Right atrium auricular region (tissue), 2 donors: ENCODE measurements around the gene ARHGDIB. TPM values are rescaled to one million over a fixed set of nuclear protein-coding genes. Genes with fewer than 3 reads are reported as not detected.
A peak's percentile ranks its signal among the peaks of the same experiment; 100 is the strongest.

Source experiments
- DNase-seq: peaks from one replicate; pipeline ENCODE4 v3.0.0-alpha.2; 2019; ENCODE audit warnings: low spot score
- H3K27ac ChIP-seq, 2 donors: fragments of 200-600 bp; sonication (generic); 1 replicate in 1 of 2; 2 replicates in 1 of 2; pipeline ENCODE4 v1.5.1; 2016 to 2019
- H3K27me3 ChIP-seq, 2 donors: fragments of 200-600 bp; sonication (generic); one replicate each; pipeline versions ENCODE4 v1.5.1 to v1.6.0; 2017 to 2019
- H3K36me3 ChIP-seq: fragments of 200-600 bp; sonication (generic); one replicate; pipeline ENCODE4 v1.5.1; 2016
- H3K4me1 ChIP-seq, 2 donors: fragments of 200-600 bp; sonication (generic); one replicate each; pipeline versions ENCODE4 v1.5.1 to v1.6.0; 2017 to 2019
- H3K4me3 ChIP-seq, 2 donors: fragments of 200-600 bp; sonication (generic); 1 replicate in 1 of 2; 2 replicates in 1 of 2; pipeline ENCODE4 v1.5.1; 2017 to 2019; ENCODE audit warnings: mild to moderate bottlenecking in 1 of 2, moderate library complexity in 1 of 2
- H3K9me3 ChIP-seq, 2 donors: fragments of 200-600 bp; sonication (generic); one replicate each; pipeline ENCODE4 v1.5.1; 2019
- total RNA-seq, 2 donors: library from RNA; depleted of rRNA; stranded (reverse); fragments of >200 nt; gene quantifications; one replicate each; pipeline ENCODE4 v1.1.0, GENCODE V29; 2016
- TF ChIP-seq, protein P1 (sequence below), 2 donors: fragments of 200-600 bp; sonication (generic); IDR thresholded peaks; one replicate each; pipeline ENCODE4 v1.5.1; 2019; ENCODE audit warnings: antibody characterized with exemption in 2 of 2

Gene ARHGDIB
- total RNA-seq, 2 donors from 2014 or later: 69.5 to 124 TPM

DNA sequence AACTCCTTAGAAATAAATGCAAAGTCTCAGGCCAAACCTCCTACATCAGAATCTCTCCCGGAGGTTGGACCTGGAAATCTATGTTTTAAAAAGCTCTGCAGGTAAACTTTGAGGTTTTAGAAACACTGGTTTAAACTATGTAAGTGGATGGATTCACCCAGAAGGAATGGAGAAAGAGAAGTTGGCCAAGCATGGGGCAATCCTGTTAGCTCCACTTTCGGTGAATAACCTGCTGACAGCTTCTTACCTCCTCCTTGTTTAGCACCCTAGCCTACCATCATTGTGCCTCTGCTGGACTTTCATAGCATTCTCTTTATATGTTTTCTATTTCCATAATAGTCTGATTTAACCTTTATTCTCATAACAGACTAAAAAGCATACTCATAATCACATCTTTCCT is 3.0 kb upstream of the ARHGDIB start:
- no peak overlapping the region for H3K4me3 ChIP-seq
- H3K36me3 ChIP-seq: no peaks in the 10 kb centered on the region
- TF ChIP-seq, protein P1, sequence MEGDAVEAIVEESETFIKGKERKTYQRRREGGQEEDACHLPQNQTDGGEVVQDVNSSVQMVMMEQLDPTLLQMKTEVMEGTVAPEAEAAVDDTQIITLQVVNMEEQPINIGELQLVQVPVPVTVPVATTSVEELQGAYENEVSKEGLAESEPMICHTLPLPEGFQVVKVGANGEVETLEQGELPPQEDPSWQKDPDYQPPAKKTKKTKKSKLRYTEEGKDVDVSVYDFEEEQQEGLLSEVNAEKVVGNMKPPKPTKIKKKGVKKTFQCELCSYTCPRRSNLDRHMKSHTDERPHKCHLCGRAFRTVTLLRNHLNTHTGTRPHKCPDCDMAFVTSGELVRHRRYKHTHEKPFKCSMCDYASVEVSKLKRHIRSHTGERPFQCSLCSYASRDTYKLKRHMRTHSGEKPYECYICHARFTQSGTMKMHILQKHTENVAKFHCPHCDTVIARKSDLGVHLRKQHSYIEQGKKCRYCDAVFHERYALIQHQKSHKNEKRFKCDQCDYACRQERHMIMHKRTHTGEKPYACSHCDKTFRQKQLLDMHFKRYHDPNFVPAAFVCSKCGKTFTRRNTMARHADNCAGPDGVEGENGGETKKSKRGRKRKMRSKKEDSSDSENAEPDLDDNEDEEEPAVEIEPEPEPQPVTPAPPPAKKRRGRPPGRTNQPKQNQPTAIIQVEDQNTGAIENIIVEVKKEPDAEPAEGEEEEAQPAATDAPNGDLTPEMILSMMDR (IDR thresholded peaks at IDR 0.05): no peak
- peaks cover 0 to 11% of the 10 kb centered on the region in 2 donors for H3K4me1 ChIP-seq
- DNase-seq: no peak
- H3K9me3 ChIP-seq: no peaks in the 10 kb centered on the region
- H3K27me3 ChIP-seq: no peaks in the 10 kb centered on the region
- H3K27ac ChIP-seq: no peak overlapping the region

DNA sequence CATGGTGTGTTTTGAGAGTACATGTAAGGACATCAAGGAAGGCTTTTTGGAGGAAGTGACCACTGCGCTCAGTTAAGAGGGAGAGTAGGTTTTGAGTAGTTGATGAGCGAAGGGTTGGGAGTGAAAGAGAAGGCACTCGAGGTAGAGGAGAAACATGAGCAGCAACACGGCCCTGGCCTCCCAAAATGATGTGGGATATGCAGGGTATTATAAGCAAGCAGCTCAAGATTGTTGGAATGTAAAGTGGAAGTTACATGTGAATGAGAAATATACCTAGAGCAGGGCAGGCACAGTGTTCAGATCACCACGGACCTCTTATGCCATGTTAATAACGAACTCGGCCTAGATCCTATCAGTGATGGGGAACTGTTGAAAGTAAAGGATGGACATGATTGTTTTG is 2.1 kb upstream of the ARHGDIB start:
- Histone ChIP-seq H3K4me3 (no peak overlapping the region), H3K27me3 (no peaks in the 10 kb centered on the region), H3K4me1 (peaks cover 0 to 13% of the 10 kb centered on the region in 2 donors), H3K27ac (peak overlapping the region in 1 of 2 donors; percentile 83), H3K36me3 (no peaks in the 10 kb centered on the region), H3K9me3 (no peaks in the 10 kb centered on the region)
- DNase-seq: no peak
- TF ChIP-seq, protein P1 (IDR thresholded peaks at IDR 0.05): no peak

DNA sequence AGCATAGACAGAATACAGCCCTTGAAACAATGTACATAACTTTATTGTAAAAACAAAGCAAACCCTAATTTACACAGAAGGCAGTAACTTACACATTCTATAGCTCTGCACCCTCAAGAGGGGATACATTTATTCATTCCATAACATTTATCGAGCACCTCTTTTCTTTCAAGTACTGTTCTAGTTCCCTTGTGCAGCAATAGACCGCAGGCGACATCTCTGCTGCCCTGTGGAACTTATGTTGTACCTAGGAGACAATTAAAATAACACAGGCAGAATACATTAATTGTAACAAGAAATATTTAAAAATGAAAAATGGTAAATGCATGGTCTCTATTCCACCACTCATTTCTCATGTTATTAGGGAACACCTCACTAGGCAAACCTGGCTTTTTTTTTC is 1.4 kb upstream of the ARHGDIB start:
- H3K27ac ChIP-seq: peak overlapping the region; percentile 72 to 83
- H3K4me3 ChIP-seq: no peak overlapping the region
- no peaks in the 10 kb centered on the region for H3K9me3 ChIP-seq
- TF ChIP-seq, protein P1 (IDR thresholded peaks at IDR 0.05): no peak
- H3K36me3 ChIP-seq: no peaks in the 10 kb centered on the region
- DNase-seq: no peak
- peaks cover 0 to 20% of the 10 kb centered on the region in 2 donors for H3K4me1 ChIP-seq
- H3K27me3 ChIP-seq: no peaks in the 10 kb centered on the region

DNA sequence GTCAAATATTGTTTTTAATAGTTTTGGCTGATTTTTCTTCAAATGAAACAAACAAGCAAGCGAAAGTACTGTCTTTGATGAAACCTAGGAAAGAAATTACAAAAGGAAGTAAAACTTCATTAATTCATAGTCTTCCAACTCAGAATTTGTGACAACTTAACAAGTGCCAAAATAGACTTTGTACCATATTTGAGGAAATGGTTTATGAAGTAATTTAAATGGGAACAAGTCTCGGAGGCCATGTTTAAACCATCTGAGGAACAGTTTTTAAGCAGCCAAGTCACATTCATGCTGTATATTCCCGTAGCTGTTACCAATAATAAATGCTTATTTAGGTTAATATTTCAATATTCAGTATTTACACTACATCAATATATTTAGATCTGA is 745 bp upstream of the ARHGDIB start:
- Histone ChIP-seq H3K36me3 (no peaks in the 10 kb centered on the region), H3K27ac (peak overlapping the region; percentile 72 to 83), H3K9me3 (no peaks in the 10 kb centered on the region), H3K4me3 (peak overlapping the region; percentile 41 to 54), H3K4me1 (peaks cover 0 to 26% of the 10 kb centered on the region in 2 donors), H3K27me3 (no peaks in the 10 kb centered on the region)
- DNase-seq: no peak
- TF ChIP-seq, protein P1 (IDR thresholded peaks at IDR 0.05): no peak

DNA sequence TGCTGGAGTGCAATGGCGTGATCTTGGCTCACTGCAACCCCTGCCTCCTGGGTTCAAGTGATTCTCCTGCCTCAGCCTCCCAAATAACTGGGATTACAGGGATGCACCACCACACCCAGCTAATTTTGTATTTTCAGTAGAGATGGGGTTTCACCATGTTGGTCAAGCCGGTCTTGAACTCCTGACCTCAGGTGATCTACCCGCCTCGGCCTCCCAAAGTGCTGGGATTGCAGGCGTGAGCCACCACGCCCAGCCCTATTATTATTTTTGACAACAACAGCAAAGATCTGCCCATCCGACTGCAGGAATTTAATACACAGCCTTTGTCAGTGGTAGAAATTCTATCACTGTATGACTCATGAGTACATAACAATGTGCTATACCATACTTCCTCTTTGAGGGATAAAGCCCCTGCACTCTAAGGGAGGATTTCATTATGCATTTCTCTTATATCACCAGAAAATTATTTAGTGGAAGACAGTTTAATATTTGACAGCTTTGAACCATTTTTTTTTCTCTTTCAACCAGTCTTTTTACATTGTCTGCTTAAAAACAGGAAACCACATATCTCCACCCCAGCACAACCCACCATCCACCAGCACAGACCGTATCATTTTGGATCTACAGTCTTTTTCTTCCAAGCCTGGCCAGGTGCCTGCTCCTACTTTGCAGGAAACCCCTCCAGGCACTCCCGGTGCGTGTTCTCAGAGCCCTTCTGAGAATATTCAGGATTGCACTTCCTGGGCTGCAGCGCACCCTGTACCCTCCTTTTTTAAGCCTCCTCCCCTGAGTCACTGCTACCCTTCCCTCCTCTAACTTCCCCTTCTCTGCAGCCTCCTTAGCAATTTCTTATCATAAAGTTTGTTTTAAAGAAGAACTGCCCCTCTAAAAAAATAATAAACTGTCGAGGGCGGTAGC is 594 bp downstream of the ARHGDIB start:
- Histone ChIP-seq H3K27me3 (no peaks in the 10 kb centered on the region), H3K4me3 (peak overlapping the region; percentile 41 to 54), H3K9me3 (no peaks in the 10 kb centered on the region), H3K36me3 (no peaks in the 10 kb centered on the region), H3K27ac (peak overlapping the region; percentile 72 to 83), H3K4me1 (peaks cover 0 to 39% of the 10 kb centered on the region in 2 donors)
- TF ChIP-seq, protein P1 (IDR thresholded peaks at IDR 0.05): no peak
- no peak for DNase-seq
